Measurements from ENCODE around the gene GINS1. TPM values are rescaled to one million over a fixed set of nuclear protein-coding genes. Genes with fewer than 3 reads are reported as not detected.
A peak's percentile ranks its signal among the peaks of the same experiment; 100 is the strongest.

GINS1 gene
- total and polyA plus RNA-seq, 2 of the 13 experiments (the other 11 are each of a cell fraction or from before 2014, with no cell fraction given), result 14.6 to 59.9 TPM

GRCh38 chr20:25470045-25470444 is 62.6 kb downstream of the GINS1 start (continued):
- TF ChIP-seq PRPF4 (IDR thresholded peaks at IDR 0.05; ENCODE audit: low read depth, low read length, poor library complexity, severe bottlenecking), result peak; percentile 92
- peak; percentile 90 for TF ChIP-seq CTCF (CRISPR knock-in tag; IDR thresholded peaks at IDR 0.05)
- TF ChIP-seq SOX6 (IDR thresholded peaks at IDR 0.05), result no peak
- 0 out of 2 replicates have a peak, but pooled peaks have one; percentile 30 for TF ChIP-seq SOX6 (CRISPR knock-in tag; IDR thresholded peaks at IDR 0.05)
- TF ChIP-seq BATF2 (CRISPR knock-in tag; IDR thresholded peaks at IDR 0.05), result no peak
- TF ChIP-seq BORCS8-MEF2B (CRISPR knock-in tag; IDR thresholded peaks at IDR 0.05), result 0 out of 2 replicates have a peak, but pooled peaks have one; percentile 21
- TF ChIP-seq HNF4G (IDR thresholded peaks at IDR 0.05; ENCODE audit: borderline replicate concordance, low read depth, low read length), result no peak
- no peak for TF ChIP-seq HNF4G (CRISPR knock-in tag; IDR thresholded peaks at IDR 0.05; ENCODE audit: borderline replicate concordance, low read depth)
- 0 out of 2 replicates have a peak, but pooled peaks have one; percentile 44 for TF ChIP-seq ZNF451 (CRISPR knock-in tag; IDR thresholded peaks at IDR 0.05)
- no peak for TF ChIP-seq NFIB (CRISPR knock-in tag; IDR thresholded peaks at IDR 0.05; ENCODE audit: borderline replicate concordance)
- TF ChIP-seq MIXL1 (CRISPR knock-in tag; IDR thresholded peaks at IDR 0.05), result 0 out of 2 replicates have a peak, but pooled peaks have one; percentile 29
- no peak for TF ChIP-seq GATAD1 (CRISPR knock-in tag; IDR thresholded peaks at IDR 0.05)
- no peak for TF ChIP-seq ATF2 (CRISPR knock-in tag; IDR thresholded peaks at IDR 0.05)
- TF ChIP-seq RARG (CRISPR knock-in tag; IDR thresholded peaks at IDR 0.05; ENCODE audit: low read depth), result no peak
- TF ChIP-seq ZNF496 (CRISPR knock-in tag; IDR thresholded peaks at IDR 0.05; ENCODE audit: insufficient replicate concordance), result no peak
- TF ChIP-seq ZNF318 (CRISPR knock-in tag; IDR thresholded peaks at IDR 0.05), result 0 out of 2 replicates have a peak, but pooled peaks have one; percentile 75
- peak; percentile 66; the same call in 1 of the 2 replicates for TF ChIP-seq TSC22D2 (CRISPR knock-in tag; IDR thresholded peaks at IDR 0.05; ENCODE audit: borderline replicate concordance)
- 0 out of 2 replicates have a peak, but pooled peaks have one; percentile 4 for TF ChIP-seq FOSL2 (CRISPR knock-in tag; IDR thresholded peaks at IDR 0.05)
- TF ChIP-seq REXO4 (CRISPR knock-in tag; IDR thresholded peaks at IDR 0.05; ENCODE audit: borderline replicate concordance), result no peak

All from HepG2 (cell line).